SK-N-MC (cell line): Measurements from ENCODE around the gene FBLN1.

Experiments
- EZH2 ChIP-seq: fragments of 200-600 bp; sonication (generic); IDR thresholded peaks from one replicate; pipeline ENCODE4 v1.6.1; 2017; ENCODE audit warnings: antibody characterized with exemption
- FOXP2 ChIP-seq: optimal IDR thresholded peaks from 2 replicates; pipeline ENCODE3; 2011; ENCODE audit warnings: mild to moderate bottlenecking, moderate library complexity; ENCODE audit not compliant: insufficient read depth; ENCODE audit errors: extremely low read length, control extremely low read depth
- POLR2AphosphoS5 ChIP-seq: IDR thresholded peaks from 2 replicates; pipeline ENCODE4 v1.6.1; 2012; ENCODE audit warnings: mild to moderate bottlenecking, low read depth, low read length, borderline replicate concordance

DNA sequence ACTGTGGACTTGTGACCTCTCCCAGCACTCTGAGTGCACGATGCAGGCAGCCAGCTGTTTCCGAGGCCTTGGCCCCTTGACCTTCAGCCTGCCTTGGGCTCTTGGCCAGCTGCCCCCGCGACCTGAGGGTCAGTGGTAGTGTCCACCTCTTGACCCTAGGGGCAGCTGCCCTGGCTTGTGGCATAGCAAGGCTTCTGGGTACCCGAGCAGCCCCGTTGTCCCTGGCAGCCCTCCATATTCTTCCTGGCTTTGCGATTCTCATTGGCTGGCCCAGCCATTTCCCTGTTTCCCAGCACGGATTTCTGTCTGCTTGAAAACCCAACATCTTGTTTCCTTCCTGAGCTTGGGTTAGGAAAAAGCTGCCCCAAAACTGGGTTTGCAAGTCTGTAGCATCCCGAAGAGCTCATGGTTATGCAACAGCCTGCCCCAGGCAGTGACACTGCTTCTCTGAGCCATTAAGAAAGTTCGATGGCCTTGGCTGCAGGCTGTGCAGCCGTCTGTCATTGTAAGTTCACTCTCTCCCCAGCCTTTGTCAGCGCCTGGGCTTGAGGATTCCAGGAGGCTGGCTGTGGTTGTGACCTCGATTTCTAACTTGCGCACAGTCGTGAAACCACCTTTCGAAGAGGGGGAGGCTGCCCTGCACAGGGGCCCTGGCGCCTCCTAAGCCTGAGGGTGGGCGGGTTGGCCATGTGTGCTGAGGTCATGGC, 48.8 kb downstream of the FBLN1 start:
- no peak for TF ChIP-seq POLR2AphosphoS5
- no peak for TF ChIP-seq EZH2
- no peak for TF ChIP-seq FOXP2
